GM21526 (cell line): Measurements from ENCODE around the gene PRPF8.
"Not testable (repeated sequence)": the region's sequence is repeated elsewhere in the genome, so short reads cannot be mapped to it uniquely, and the experiment has no call there.

ENCODE experiments used
- ATAC-seq: cut with Tn5 transposase; IDR thresholded peaks from one replicate; pipeline ENCODE4 v1.9.1; 2021; ENCODE audit warnings: moderate library complexity; ENCODE audit not compliant: unreplicated experiment, low FRiP score

The PRPF8 gene

GRCh38 chr17:1716912-1717695 is 32.4 kb upstream of the PRPF8 start:
- peak; percentile 35 for ATAC-seq

- peak; percentile 76 for ATAC-seq
These were observed 31.6 kb upstream of the PRPF8 start for GRCh38 chr17:1716076-1716911.

- ATAC-seq = no peak
These were observed 31.1 kb upstream of the PRPF8 start for GRCh38 chr17:1715803-1716075.

- no peak for ATAC-seq
These were observed 30.5 kb upstream of the PRPF8 start for GRCh38 chr17:1714980-1715802.

- no peak for ATAC-seq
These were observed 29.8 kb upstream of the PRPF8 start for GRCh38 chr17:1714427-1714979.

GRCh38 chr17:1713878-1714426 is 29.3 kb upstream of the PRPF8 start:
- no peak for ATAC-seq

- no peak for ATAC-seq
These were observed 28.7 kb upstream of the PRPF8 start for GRCh38 chr17:1713160-1713877.

- no peak for ATAC-seq
These were observed 27.6 kb upstream of the PRPF8 start for GRCh38 chr17:1712271-1712670.

GRCh38 chr17:1711804-1712203 is 27.1 kb upstream of the PRPF8 start:
- ATAC-seq = no peak

GRCh38 chr17:1710807-1711553 is 26.3 kb upstream of the PRPF8 start:
- ATAC-seq = no peak

GRCh38 chr17:1709971-1710806 is 25.5 kb upstream of the PRPF8 start, which contains the start of gene TLCD2:
Gene TLCD2 (minus strand): TSS chr17:1710377. CDS start chr17:1710242, 135 bp downstream.
- no peak for ATAC-seq

GRCh38 chr17:1709403-1709951 is 24.8 kb upstream of the PRPF8 start:
- ATAC-seq = no peak

GRCh38 chr17:1708791-1709346 is 24.2 kb upstream of the PRPF8 start:
- not testable (repeated sequence) for ATAC-seq

GRCh38 chr17:1707107-1707506 is 22.4 kb upstream of the PRPF8 start:
- no peak for ATAC-seq

- ATAC-seq = no peak
These were observed 20.3 kb upstream of the PRPF8 start for GRCh38 chr17:1705004-1705403.

GRCh38 chr17:1703063-1703462 is 18.4 kb upstream of the PRPF8 start:
- ATAC-seq = no peak

GRCh38 chr17:1699891-1700290 is 15.2 kb upstream of the PRPF8 start:
- not testable (repeated sequence) for ATAC-seq

- no peak for ATAC-seq
These were observed 13.0 kb upstream of the PRPF8 start for GRCh38 chr17:1697681-1698080.
